ENCODE measurements around the gene CA6.
"Not testable (repeated sequence)": the region's sequence is repeated elsewhere in the genome, so short reads cannot be mapped to it uniquely, and the experiment has no call there.

The CA6 gene

GRCh38 chr1:8945568-8945967 is at the start of gene CA6:
CA6 (plus strand) TSS chr1:8945868; CDS start chr1:8945887, 19 bp downstream.
- TF ChIP-seq OSR1 (CRISPR knock-in tag; IDR thresholded peaks at IDR 0.05) (no peak), ESRRG (CRISPR knock-in tag; IDR thresholded peaks at IDR 0.05) (no peak), POU6F1 (CRISPR knock-in tag; IDR thresholded peaks at IDR 0.05; ENCODE audit: borderline replicate concordance, low read depth) (no peak), ZFP30 (CRISPR knock-in tag; IDR thresholded peaks at IDR 0.05) (no peak), ZNF8 (CRISPR knock-in tag; IDR thresholded peaks at IDR 0.05) (no peak), BACH2 (CRISPR knock-in tag; IDR thresholded peaks at IDR 0.05; ENCODE audit: borderline replicate concordance) (no peak), RARB (CRISPR knock-in tag; IDR thresholded peaks at IDR 0.05) (no peak), CSRNP3 (CRISPR knock-in tag; IDR thresholded peaks at IDR 0.05) (no peak), ZFP3 (CRISPR knock-in tag; IDR thresholded peaks at IDR 0.05) (no peak), TOX (CRISPR knock-in tag; IDR thresholded peaks at IDR 0.05; ENCODE audit: borderline replicate concordance) (no peak), PATZ1 (CRISPR knock-in tag; IDR thresholded peaks at IDR 0.05; ENCODE audit: borderline replicate concordance) (no peak), ZNF565 (CRISPR knock-in tag; conservative IDR thresholded peaks at IDR 0.05; ENCODE audit: low read depth) (no peak)
- ATAC-seq: no peak

- ATAC-seq: not testable (repeated sequence)
Observed at GRCh38 chr1:8896775-8897174, 48.9 kb upstream of the CA6 start.

- ATAC-seq: not testable (repeated sequence)
Observed at GRCh38 chr1:8897505-8897904, 48.2 kb upstream of the CA6 start.

GRCh38 chr1:8898418-8898817 is 47.2 kb upstream of the CA6 start:
- not testable (repeated sequence) for ATAC-seq

- no peak for ATAC-seq
- TF ChIP-seq ZNF8 (CRISPR knock-in tag; IDR thresholded peaks at IDR 0.05): no peak
- TF ChIP-seq TCF4 (CRISPR knock-in tag; IDR thresholded peaks at IDR 0.05; ENCODE audit: borderline replicate concordance): no peak
- TF ChIP-seq BACH2 (CRISPR knock-in tag; IDR thresholded peaks at IDR 0.05; ENCODE audit: borderline replicate concordance): no peak
- TF ChIP-seq TOX (CRISPR knock-in tag; IDR thresholded peaks at IDR 0.05; ENCODE audit: borderline replicate concordance): no peak
- no peak for TF ChIP-seq ZFP30 (CRISPR knock-in tag; IDR thresholded peaks at IDR 0.05)
- TF ChIP-seq TSHZ2 (CRISPR knock-in tag; IDR thresholded peaks at IDR 0.05): no peak
- TF ChIP-seq PATZ1 (CRISPR knock-in tag; IDR thresholded peaks at IDR 0.05; ENCODE audit: borderline replicate concordance): no peak
- TF ChIP-seq SNAI2 (CRISPR knock-in tag; IDR thresholded peaks at IDR 0.05): no peak
- TF ChIP-seq ARNTL (CRISPR knock-in tag; IDR thresholded peaks at IDR 0.05; ENCODE audit: borderline replicate concordance, low read depth): no peak
- no peak for TF ChIP-seq RARB (CRISPR knock-in tag; IDR thresholded peaks at IDR 0.05)
- TF ChIP-seq PPARA (CRISPR knock-in tag; IDR thresholded peaks at IDR 0.05; ENCODE audit: borderline replicate concordance): no peak
- TF ChIP-seq ZC3H10 (CRISPR knock-in tag; IDR thresholded peaks at IDR 0.05): no peak
- no peak for TF ChIP-seq ZNF70 (CRISPR knock-in tag; IDR thresholded peaks at IDR 0.05)
- TF ChIP-seq CSRNP3 (CRISPR knock-in tag; IDR thresholded peaks at IDR 0.05): no peak
- TF ChIP-seq CREB5 (CRISPR knock-in tag; IDR thresholded peaks at IDR 0.05; ENCODE audit: low read depth): no peak
- no peak for TF ChIP-seq ESRRG (CRISPR knock-in tag; IDR thresholded peaks at IDR 0.05)
- no peak for TF ChIP-seq CSDC2 (CRISPR knock-in tag; IDR thresholded peaks at IDR 0.05)
- TF ChIP-seq ZNF565 (CRISPR knock-in tag; conservative IDR thresholded peaks at IDR 0.05; ENCODE audit: low read depth): no peak
Observed at GRCh38 chr1:8899046-8899445, 46.6 kb upstream of the CA6 start.

Measured in SK-N-SH treated with all-trans-retinoic acid at 6 μM for 48 hours (cell line).